ENCODE data around the gene NFYC.

Gene NFYC

DNA sequence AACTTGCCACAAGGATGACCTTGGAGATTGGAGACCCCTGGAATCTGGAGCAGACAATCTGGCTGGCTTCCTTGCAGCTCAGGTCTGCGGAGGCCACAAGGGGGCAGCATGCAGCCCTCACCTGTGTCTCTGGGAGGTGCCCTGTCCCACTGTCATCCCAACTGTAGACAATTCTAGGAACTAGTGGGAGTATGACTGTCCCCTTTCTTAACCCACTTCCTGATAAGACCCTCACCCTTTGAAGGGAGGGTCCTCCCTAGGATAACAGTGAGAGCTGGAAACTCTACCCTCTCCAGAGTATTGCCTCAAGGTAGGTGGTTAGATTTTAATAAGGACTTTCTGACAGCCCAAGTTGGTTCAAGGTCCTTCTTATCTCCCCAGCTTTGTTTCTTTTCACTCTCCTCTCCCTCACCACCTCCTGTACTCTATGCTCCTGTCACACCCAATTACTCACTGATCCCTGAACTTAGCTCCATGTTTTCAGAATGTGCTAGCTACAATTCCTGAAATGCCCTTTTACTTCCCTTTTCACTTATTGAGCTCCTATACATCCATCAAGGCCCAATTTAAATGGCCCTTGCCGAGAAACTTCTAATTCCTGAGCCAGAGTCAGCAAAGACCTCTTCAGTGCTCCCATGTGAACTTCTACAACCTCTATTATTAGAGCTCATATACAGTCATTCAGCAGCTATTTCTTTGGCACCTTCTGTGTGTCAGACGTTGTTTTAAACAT lies 82.9 kb downstream of the NFYC start:
- no peaks in the 10 kb centered on the region for H3K27me3 Mint-ChIP-seq
- ATAC-seq (ENCODE audit: low read depth) (peak; percentile 64), DNase-seq (ENCODE audit: low spot score in 2 of 2) (peak; percentile 56 to 66)
- H3K36me3 Mint-ChIP-seq, result peaks cover 34% of the 10 kb centered on the region
- peaks cover 5% of the 10 kb centered on the region for H3K4me1 Mint-ChIP-seq
- H3K9me3 Mint-ChIP-seq, result peaks cover 4% of the 10 kb centered on the region
- H3K27ac Mint-ChIP-seq, result no peak overlapping the region
- no peak overlapping the region for H3K4me3 Mint-ChIP-seq

GRCh38 chr1:40776236-40777072 lies 85.0 kb downstream of the NFYC start:
- Mint-ChIP-seq H3K27me3 (no peaks in the 10 kb centered on the region), H3K4me3 (no peak overlapping the region), H3K9me3 (peaks cover 4% of the 10 kb centered on the region), H3K4me1 (peaks cover 5% of the 10 kb centered on the region), H3K27ac (no peak overlapping the region), H3K36me3 (peaks cover 29% of the 10 kb centered on the region)
- DNase-seq (ENCODE audit: low spot score in 2 of 2) (no peak), ATAC-seq (ENCODE audit: low read depth) (no peak)

GRCh38 chr1:40777224-40777970 lies 85.9 kb downstream of the NFYC start:
- ATAC-seq (ENCODE audit: low read depth) (no peak), DNase-seq (ENCODE audit: low spot score in 2 of 2) (no peak)
- H3K27me3 Mint-ChIP-seq, result no peaks in the 10 kb centered on the region
- H3K36me3 Mint-ChIP-seq, result peaks cover 29% of the 10 kb centered on the region
- H3K4me1 Mint-ChIP-seq, result peaks cover 5% of the 10 kb centered on the region
- no peak overlapping the region for H3K27ac Mint-ChIP-seq
- H3K4me3 Mint-ChIP-seq, result no peak overlapping the region
- peaks cover 4% of the 10 kb centered on the region for H3K9me3 Mint-ChIP-seq

DNA sequence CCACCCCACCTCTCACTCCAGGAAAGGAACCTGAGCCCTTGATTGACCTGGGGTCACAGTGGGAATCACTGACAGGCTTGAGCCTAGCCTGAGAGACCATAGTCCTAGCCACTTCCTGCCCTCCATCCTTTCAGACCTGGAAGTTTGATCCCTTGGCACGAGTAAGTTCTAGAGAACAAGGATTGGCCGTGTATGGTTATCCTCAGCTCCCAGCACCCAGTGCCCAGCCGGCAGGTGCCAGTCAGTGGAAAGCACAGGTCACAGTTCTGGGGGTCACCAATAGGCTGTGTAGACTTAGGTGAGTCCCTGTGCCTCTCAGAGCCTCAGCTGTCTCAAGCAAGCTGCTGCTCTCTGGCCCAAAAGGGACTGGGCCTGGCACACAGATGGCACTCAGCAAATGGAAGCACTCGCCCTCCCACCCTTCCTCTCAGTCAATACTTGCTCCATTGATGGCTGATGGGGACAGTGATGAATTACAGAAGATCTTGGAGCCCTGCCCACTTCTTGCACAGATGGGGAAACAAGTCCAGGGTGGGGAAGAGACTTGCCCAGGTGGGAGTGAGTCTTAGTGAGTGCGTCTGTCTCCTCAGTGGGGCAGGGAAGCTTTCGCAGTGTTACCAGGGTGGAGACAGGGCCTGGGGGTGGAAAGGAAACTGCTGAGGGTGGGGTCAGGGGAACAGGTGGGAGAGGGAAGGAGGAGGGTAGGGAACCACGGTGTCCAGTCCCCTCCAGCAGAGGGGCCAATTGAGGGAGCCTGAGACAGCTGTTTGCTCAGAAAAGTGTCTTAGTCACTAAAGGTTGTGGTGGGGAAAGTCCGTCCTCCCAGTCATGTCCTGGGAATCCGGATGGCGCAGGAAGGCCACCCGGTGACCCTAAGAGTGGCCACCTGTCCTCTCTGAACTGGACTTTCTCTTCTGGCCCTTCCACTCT lies 89.4 kb downstream of the NFYC start:
- H3K4me3 Mint-ChIP-seq, result no peak overlapping the region
- H3K36me3 Mint-ChIP-seq, result peaks cover 20% of the 10 kb centered on the region
- DNase-seq (ENCODE audit: low spot score in 2 of 2) (no peak), ATAC-seq (ENCODE audit: low read depth) (no peak)
- H3K4me1 Mint-ChIP-seq, result peaks cover 11% of the 10 kb centered on the region
- H3K27ac Mint-ChIP-seq, result no peak overlapping the region
- H3K27me3 Mint-ChIP-seq, result peaks cover 17% of the 10 kb centered on the region
- H3K9me3 Mint-ChIP-seq, result peaks cover 4% of the 10 kb centered on the region

GRCh38 chr1:40781608-40781971 lies 90.1 kb downstream of the NFYC start:
- Mint-ChIP-seq H3K27me3 (peaks cover 20% of the 10 kb centered on the region), H3K4me3 (no peak overlapping the region), H3K27ac (no peak overlapping the region), H3K9me3 (peaks cover 3% of the 10 kb centered on the region), H3K36me3 (peaks cover 13% of the 10 kb centered on the region), H3K4me1 (peaks cover 11% of the 10 kb centered on the region)
- no peak for DNase-seq (ENCODE audit: low spot score in 2 of 2)
- ATAC-seq (ENCODE audit: low read depth), result no peak

- Mint-ChIP-seq H3K36me3 (peaks cover 5% of the 10 kb centered on the region), H3K27me3 (peaks cover 20% of the 10 kb centered on the region), H3K4me1 (peaks cover 11% of the 10 kb centered on the region), H3K4me3 (peak overlapping the region; percentile 79), H3K27ac (no peak overlapping the region), H3K9me3 (no peaks in the 10 kb centered on the region)
- DNase-seq (ENCODE audit: low spot score in 2 of 2) (no peak), ATAC-seq (ENCODE audit: low read depth) (no peak)
Measured at GRCh38 chr1:40782371-40782956, 91.0 kb downstream of the NFYC start.

- H3K4me1 Mint-ChIP-seq, result peaks cover 11% of the 10 kb centered on the region
- H3K4me3 Mint-ChIP-seq, result peak within 1 kb of the TSS; percentile 83
- H3K9me3 Mint-ChIP-seq, result no peaks in the 10 kb centered on the region
- peaks cover 3% of the 10 kb centered on the region for H3K36me3 Mint-ChIP-seq
- ATAC-seq (ENCODE audit: low read depth) (peak; percentile 75), DNase-seq (ENCODE audit: low spot score in 2 of 2) (peak in 1 of 2 donors; percentile 27)
- peaks cover 20% of the 10 kb centered on the region for H3K27me3 Mint-ChIP-seq
- peak within 1 kb of the TSS; percentile 19 for H3K27ac Mint-ChIP-seq
Measured at GRCh38 chr1:40783001-40783905, 91.7 kb downstream of the NFYC start, which contains the start of gene KCNQ4. TSS of gene KCNQ4 (plus strand) at chr1:40783787. CDS start at chr1:40784094, 307 bp downstream.

DNA sequence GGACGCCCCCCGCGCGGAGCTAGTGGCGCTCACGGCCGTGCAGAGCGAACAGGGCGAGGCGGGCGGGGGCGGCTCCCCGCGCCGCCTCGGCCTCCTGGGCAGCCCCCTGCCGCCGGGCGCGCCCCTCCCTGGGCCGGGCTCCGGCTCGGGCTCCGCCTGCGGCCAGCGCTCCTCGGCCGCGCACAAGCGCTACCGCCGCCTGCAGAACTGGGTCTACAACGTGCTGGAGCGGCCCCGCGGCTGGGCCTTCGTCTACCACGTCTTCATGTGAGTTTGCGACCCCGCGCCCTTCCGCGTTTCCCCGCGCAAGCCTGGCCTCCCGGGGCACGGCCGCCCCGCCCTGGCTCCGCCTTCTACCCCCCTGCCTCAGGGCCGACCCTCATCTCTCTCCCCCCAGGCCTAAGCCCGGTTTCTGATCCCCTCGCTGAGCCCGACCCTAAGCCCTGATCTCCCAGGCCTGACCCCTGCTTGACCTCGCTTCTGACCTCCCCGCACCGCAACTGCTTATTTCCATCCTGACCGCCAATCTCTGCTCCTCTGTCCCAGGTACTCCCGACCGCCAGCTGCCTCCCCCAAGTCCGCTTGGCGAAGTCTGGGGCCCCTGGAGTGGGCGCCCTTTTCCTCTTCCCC lies 92.8 kb downstream of the NFYC start:
- H3K27ac Mint-ChIP-seq, result no peak overlapping the region
- DNase-seq (ENCODE audit: low spot score in 2 of 2), result no peak

GRCh38 chr1:40784771-40785151 lies 93.3 kb downstream of the NFYC start:
- DNase-seq (ENCODE audit: low spot score in 2 of 2), result no peak
- Mint-ChIP-seq H3K9me3 (no peaks in the 10 kb centered on the region), H3K36me3 (no peaks in the 10 kb centered on the region), H3K27me3 (peaks cover 21% of the 10 kb centered on the region), H3K4me3 (peak overlapping the region; percentile 83), H3K27ac (no peak overlapping the region), H3K4me1 (peaks cover 11% of the 10 kb centered on the region)
- no peak for ATAC-seq (ENCODE audit: low read depth)

More for the DNA sequence above, 92.8 kb downstream of the NFYC start:
- Mint-ChIP-seq H3K27me3 (peaks cover 20% of the 10 kb centered on the region), H3K4me1 (peaks cover 11% of the 10 kb centered on the region), H3K9me3 (no peaks in the 10 kb centered on the region), H3K4me3 (peak overlapping the region; percentile 83), H3K36me3 (no peaks in the 10 kb centered on the region)
- peak; percentile 16 for ATAC-seq (ENCODE audit: low read depth)

- no peak for ATAC-seq (ENCODE audit: low read depth)
- DNase-seq (ENCODE audit: low spot score in 2 of 2), result no peak
- peak overlapping the region; percentile 83 for H3K4me3 Mint-ChIP-seq
- H3K4me1 Mint-ChIP-seq, result peaks cover 11% of the 10 kb centered on the region
- no peaks in the 10 kb centered on the region for H3K9me3 Mint-ChIP-seq
- H3K27ac Mint-ChIP-seq, result no peak overlapping the region
- H3K36me3 Mint-ChIP-seq, result no peaks in the 10 kb centered on the region
- H3K27me3 Mint-ChIP-seq, result peaks cover 21% of the 10 kb centered on the region
Measured at GRCh38 chr1:40785446-40785845, 93.9 kb downstream of the NFYC start.

- no peaks in the 10 kb centered on the region for H3K36me3 Mint-ChIP-seq
- ATAC-seq (ENCODE audit: low read depth), result no peak
- H3K27ac Mint-ChIP-seq, result no peak overlapping the region
- H3K4me1 Mint-ChIP-seq, result peaks cover 11% of the 10 kb centered on the region
- H3K27me3 Mint-ChIP-seq, result peaks cover 21% of the 10 kb centered on the region
- H3K9me3 Mint-ChIP-seq, result no peaks in the 10 kb centered on the region
- no peak overlapping the region for H3K4me3 Mint-ChIP-seq
- DNase-seq (ENCODE audit: low spot score in 2 of 2), result no peak
Measured at GRCh38 chr1:40786171-40786994, 94.9 kb downstream of the NFYC start.

Measured in memory B cell (primary cell).